ENCODE measurements around the gene FCGBP.
A peak's percentile ranks its signal among the peaks of the same experiment; 100 is the strongest.
"Not testable (repeated sequence)": the region's sequence is repeated elsewhere in the genome, so short reads cannot be mapped to it uniquely, and the experiment has no call there.

The FCGBP gene

GRCh38 chr19:39917561-39918182 lies 16.8 kb downstream of the FCGBP start:
- no peak for DNase-seq (ENCODE audit: low read depth)

DNA sequence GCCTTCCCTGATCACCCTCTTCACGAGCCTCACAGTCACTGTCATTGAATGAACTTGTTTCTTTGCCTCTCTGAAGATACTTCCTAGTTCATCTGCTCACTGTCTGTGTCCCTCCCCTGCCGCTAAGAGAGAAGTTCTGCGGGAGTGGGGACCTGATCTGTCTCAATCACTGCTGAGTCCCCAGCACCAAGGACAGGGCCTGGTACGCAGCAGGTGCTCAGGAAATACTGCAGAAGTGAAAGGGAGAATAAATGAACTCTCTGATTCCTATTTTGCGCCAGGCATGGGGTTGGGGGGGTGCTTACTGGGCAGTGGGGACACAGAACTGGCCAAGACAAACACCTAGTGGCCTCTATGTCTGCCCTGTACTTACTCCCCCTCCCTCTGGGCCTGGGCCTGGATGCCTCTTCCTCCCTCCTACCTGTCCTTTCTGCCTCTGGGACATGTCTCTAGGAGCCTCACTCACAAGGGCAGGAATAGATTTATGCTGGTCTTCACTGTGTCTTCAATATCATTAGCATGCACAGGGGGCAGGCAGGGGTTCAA lies 17.5 kb downstream of the FCGBP start:
- DNase-seq (ENCODE audit: low read depth) = no peak

GRCh38 chr19:39916236-39916635 lies 18.2 kb downstream of the FCGBP start:
- DNase-seq (ENCODE audit: low read depth) = no peak

- DNase-seq (ENCODE audit: low read depth) = no peak
These were observed 18.6 kb downstream of the FCGBP start for GRCh38 chr19:39915848-39916215.

- no peak for DNase-seq (ENCODE audit: low read depth)
These were observed 19.2 kb downstream of the FCGBP start for GRCh38 chr19:39915101-39915847.

DNA sequence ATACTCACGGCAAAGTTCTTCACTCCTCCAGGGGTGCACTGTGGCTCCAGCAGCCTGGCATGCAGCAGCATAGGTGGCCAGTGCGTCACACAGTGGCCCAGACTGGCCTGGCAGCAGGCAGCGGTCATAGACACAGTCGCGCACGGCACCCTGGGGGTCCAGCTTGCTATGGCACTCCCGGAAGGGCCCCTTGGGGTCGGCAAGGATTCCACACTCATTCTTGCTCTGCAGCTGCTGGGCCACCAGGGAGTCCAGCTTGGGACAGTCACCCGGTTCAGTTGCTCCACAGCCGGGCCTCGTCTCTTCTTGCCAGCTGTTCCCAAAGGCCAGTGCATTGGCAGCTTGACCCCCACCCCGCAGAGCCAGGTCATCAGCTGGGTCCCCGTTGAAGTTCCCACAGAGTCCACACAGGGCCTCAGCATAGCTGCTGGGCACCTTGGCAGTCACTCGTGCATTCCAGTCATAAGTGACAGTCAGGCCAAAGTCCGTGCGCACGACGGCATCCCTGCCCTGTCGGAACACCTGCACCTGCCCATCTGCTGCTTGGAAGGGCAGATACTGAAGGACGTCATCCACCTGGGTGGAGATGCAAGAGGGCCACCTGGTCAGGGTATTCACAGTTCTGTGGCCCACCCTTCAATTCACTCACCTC lies 20.6 kb downstream of the FCGBP start:
- no peak for DNase-seq (ENCODE audit: low read depth)

DNA sequence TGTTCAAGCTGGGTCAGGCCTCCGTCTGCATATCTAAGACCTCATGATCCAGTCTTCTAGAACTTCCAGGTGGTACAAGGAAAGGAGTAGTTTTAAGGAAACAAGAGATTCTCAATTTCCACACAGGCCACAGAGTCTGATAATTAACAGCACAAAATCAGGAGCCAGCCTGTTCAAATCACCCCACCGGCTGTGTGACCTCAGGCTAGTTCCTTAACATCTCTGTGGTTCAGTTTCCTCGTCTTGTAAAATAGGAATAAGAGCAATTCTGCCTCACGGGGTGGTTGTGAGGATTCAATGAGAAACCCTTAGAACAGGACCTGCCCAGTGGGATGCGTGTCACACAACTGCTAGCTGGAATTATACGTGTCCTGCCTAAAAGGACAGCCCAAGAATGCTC lies 25.6 kb downstream of the FCGBP start:
- no peak for DNase-seq (ENCODE audit: low read depth)

- DNase-seq (ENCODE audit: low read depth) = no peak
These were observed 27.4 kb downstream of the FCGBP start for GRCh38 chr19:39906820-39907611.

DNA sequence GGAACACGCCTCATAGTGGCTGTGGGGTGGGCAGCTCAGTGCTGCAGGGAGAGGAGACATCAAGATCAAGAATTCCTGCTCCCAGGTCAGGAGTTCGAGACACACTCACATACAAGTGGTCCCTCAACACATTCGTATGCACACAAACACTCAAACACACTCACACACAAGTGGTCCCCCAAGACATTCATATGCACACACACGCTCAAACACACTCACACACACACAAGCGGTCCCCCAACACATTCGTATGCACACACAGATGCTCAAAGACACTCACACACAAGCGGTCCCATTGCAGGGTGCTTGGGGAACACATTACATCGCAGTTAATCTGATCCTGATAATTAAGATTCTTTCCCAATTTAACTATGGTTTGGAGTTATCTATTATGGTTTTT lies 28.2 kb downstream of the FCGBP start:
- DNase-seq (ENCODE audit: low read depth) = no peak

DNA sequence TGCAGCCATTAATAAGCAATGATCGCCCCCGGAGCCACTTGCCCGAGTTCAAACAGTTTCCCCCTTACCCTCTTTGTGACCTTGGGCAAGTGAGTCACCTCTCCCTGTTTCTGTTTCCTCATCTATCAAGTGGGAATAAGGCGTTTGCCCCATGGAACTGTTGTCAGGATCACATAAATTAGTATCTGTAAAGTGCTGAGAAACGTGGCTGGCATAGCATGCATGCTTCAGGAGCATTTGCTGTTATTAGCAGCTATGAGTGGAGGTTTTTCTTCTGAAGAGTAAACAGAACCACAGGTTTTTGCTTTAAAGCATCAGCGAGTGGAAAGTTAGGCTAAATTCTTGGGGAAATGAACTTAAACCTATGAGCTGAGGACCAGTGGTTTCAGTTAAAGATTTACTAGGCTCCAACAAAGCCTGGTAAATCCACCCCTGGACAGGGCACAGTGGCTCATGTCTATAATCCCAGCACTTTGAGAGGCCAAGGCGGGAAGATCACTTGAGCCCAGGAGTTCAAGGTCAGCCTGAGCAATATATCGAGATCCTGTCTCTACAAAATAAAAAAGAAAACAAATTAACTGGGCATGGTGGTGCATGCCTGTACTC lies 30.8 kb downstream of the FCGBP start:
- not testable (repeated sequence) for DNase-seq (ENCODE audit: low read depth)

- not testable (repeated sequence) for DNase-seq (ENCODE audit: low read depth)
These were observed 32.1 kb downstream of the FCGBP start for GRCh38 chr19:39902326-39902725.

- not testable (repeated sequence) for DNase-seq (ENCODE audit: low read depth)
These were observed 32.8 kb downstream of the FCGBP start for GRCh38 chr19:39901681-39902080.

- not testable (repeated sequence) for DNase-seq (ENCODE audit: low read depth)
These were observed 35.6 kb downstream of the FCGBP start for GRCh38 chr19:39898858-39899257.

DNA sequence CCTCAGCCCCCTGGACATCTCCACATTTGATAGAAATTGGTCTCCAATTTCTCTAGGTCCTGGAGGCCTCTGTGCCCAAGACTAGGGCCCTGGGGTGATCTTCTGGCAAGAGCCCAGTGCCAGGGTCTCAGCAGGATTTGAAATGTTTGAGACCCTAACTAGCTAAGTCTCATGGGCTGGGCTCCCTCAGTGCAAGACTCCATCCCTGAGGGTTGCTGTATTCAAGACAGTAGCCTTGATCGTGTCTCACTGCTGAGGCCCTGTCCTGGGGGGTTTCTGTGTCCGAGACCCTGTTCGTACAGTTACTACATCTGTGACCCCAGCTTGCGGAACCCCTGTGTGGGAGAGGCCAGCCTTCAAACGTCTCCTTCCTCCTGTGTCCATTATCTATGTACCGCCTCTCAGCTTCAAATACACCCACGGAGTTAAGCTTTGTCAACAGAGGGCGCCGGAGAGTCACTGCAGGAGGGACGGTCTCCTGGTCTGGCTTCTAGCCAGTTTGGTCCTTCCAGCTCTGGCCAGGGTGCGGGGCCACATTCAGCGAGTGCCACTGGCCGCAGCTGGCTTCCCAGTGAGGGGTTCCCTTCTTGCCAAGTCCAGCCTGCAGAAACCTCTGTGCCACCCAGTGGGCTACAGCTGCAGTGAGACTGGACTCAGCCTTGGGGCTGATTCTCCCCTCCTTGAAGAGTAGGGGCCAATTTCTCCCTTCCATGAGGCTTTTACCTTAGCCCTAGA lies 36.8 kb downstream of the FCGBP start:
- peak; percentile 8 for DNase-seq (ENCODE audit: low read depth)

DNA sequence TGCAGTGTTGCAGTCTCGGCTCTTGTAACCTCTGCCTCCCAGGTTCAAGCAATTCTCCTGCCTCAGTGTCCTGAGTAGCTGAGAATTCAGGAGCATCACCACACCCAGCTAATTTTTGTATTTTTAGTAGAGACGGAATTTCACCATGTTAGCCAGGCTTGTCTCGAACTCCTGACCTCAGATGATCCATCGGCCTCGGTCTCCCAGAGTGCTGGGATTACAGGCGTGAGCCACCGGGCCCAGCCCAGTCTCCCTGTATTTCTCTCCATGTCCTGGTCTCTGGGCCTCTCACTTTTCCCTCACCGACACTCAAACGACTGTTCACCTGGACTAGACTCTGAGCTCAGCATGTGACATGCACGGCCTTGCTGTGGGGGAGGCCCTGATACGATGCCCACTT lies 39.3 kb downstream of the FCGBP start:
- DNase-seq (ENCODE audit: low read depth) = not testable (repeated sequence)

DNA sequence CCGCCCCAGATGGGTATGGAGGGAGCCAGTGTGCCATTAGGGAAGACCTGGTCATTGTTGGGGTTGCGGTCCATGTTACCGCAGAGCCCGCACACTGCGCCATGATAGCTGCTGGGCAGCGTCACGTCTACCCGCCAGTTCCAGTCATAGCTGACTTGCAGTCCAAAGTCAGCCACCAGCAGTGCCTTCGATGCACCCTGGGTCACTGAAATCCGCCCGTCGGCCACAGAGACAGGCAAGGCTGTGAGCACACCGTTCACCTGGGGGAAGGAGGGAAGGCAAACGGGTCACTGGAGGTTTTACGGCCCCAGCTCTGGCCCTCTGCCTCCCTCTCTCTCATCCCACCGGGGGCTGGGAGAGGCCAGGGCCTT lies 40.2 kb downstream of the FCGBP start:
- not testable (repeated sequence) for DNase-seq (ENCODE audit: low read depth)

DNA sequence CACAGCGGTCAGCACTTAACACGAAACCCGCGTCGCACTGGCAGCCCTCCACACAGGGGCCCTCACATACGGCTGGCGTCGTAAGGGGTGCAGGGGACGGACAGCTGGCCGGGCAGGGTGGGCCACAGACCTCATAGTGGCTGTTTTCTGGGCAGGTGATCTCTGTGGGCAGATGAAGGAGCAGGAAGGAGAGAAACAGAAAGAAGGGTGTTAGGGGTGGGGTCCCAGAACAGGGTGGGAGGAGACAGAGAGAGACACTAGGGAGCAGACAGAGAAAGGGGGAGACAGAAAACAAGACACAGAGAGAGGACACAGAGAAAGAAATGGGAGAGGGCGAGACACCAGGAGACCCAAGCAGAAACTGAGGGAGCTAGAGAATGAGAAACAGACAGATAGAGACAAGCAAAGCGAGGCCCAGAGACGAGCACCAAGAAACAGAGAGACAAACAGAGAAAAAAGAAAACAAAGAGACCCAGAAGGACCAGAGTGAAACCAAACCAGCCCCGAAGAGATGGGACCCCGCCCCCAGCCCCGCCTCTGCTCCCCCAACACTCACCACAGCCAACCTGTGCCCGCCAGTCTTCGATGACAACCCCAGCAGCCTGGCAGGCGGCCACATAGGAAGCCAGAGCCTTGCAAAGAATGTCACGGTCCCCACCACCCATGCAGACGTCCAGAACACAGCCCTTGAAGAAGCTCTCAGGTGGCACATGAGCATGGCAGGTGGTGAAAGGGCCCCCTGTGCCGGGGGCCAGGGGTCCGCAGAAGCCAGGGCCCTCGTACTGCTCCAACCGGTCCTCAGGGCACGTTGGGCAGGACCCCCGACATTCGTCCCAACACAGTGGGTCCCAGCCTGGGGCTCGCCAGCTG lies 40.8 kb downstream of the FCGBP start:
- not testable (repeated sequence) for DNase-seq (ENCODE audit: low read depth)

GRCh38 chr19:39892506-39892902 lies 41.9 kb downstream of the FCGBP start:
- DNase-seq (ENCODE audit: low read depth) = not testable (repeated sequence)

- not testable (repeated sequence) for DNase-seq (ENCODE audit: low read depth)
These were observed 42.6 kb downstream of the FCGBP start for GRCh38 chr19:39891660-39892505.
